GM23338 (cell line): ENCODE results near the gene DPH1. TPM values are rescaled to one million over a fixed set of nuclear protein-coding genes. Genes with fewer than 3 reads are reported as not detected.

Source experiments
- ATAC-seq: fragments of 200-7000 bp; cut with Tn5 transposase; 3 replicates; pipeline ENCODE4 v1.9.1; 2020
- DNase-seq: peaks from one replicate; pipeline ENCODE4 v3.0.0-alpha.2; 2015; ENCODE audit warnings: low spot score
- H2AFZ ChIP-seq: fragments of 200-600 bp; sonication (generic); 2 replicates; pipeline ENCODE4 v1.8.0; 2016; ENCODE audit warnings: antibody characterized with exemption, mild to moderate bottlenecking, moderate library complexity
- H3F3A ChIP-seq: fragments of 200-600 bp; sonication (generic); replicated peaks from 2 replicates; pipeline ENCODE4 v1.8.0; 2017; ENCODE audit warnings: antibody characterized with exemption, mixed run types, low read depth
- H3K27ac ChIP-seq: fragments of 200-600 bp; sonication (generic); 2 replicates; pipeline ENCODE4 v1.6.1; 2016; ENCODE audit warnings: low read depth
- H3K27me3 ChIP-seq: fragments of 200-600 bp; sonication (generic); 2 replicates; pipeline ENCODE4 v1.8.0; 2016; ENCODE audit warnings: mild to moderate bottlenecking, mixed run types, moderate library complexity; ENCODE audit not compliant: insufficient read depth
- H3K36me3 ChIP-seq: fragments of 200-600 bp; sonication (generic); 2 replicates; pipeline ENCODE4 v1.8.0; 2016; ENCODE audit warnings: mild to moderate bottlenecking; ENCODE audit not compliant: insufficient read depth
- H3K4me1 ChIP-seq: fragments of 200-600 bp; sonication (generic); 2 replicates; pipeline ENCODE4 v1.8.0; 2016; ENCODE audit warnings: mild to moderate bottlenecking, moderate library complexity; ENCODE audit not compliant: insufficient read depth
- H3K4me2 ChIP-seq: fragments of 200-600 bp; sonication (generic); 2 replicates; pipeline ENCODE4 v1.7.1; 2017; ENCODE audit warnings: mixed run types
- H3K4me3 ChIP-seq: fragments of 200-600 bp; sonication (generic); 2 replicates; pipeline ENCODE4 v1.6.1; 2016; ENCODE audit warnings: mixed run types
- H3K79me2 ChIP-seq: fragments of 200-600 bp; sonication (generic); replicated peaks from 2 replicates; pipeline ENCODE4 v1.8.0; 2017; ENCODE audit warnings: mild to moderate bottlenecking; ENCODE audit not compliant: insufficient read depth
- H3K9me2 ChIP-seq: fragments of 200-600 bp; sonication (generic); 2 replicates; pipeline ENCODE4 v1.8.0; 2017; ENCODE audit not compliant: insufficient read depth
- H4K20me1 ChIP-seq: fragments of 200-600 bp; sonication (generic); replicated peaks from 2 replicates; pipeline ENCODE4 v1.8.0; 2017; ENCODE audit warnings: mild to moderate bottlenecking; ENCODE audit not compliant: insufficient read depth
- H3K27ac Mint-ChIP-seq: 2 replicates; pipeline ENCODE4 v1.8.0; 2020; ENCODE audit warnings: inconsistent platforms, mild to moderate bottlenecking, moderate library complexity, mixed read lengths
- H3K27me3 Mint-ChIP-seq: 3 replicates; pipeline ENCODE4 v1.8.0; 2022; ENCODE audit warnings: low read depth, mild to moderate bottlenecking, moderate library complexity, mixed read lengths, inconsistent platforms; ENCODE audit not compliant: insufficient read depth, poor library complexity
- H3K36me3 Mint-ChIP-seq: 3 replicates; pipeline ENCODE4 v1.8.0; 2021; ENCODE audit warnings: low read depth, mild to moderate bottlenecking, inconsistent platforms, moderate library complexity, mixed read lengths
- H3K4me1 Mint-ChIP-seq: 3 replicates; pipeline ENCODE4 v1.8.0; 2020; ENCODE audit warnings: mild to moderate bottlenecking, inconsistent platforms, mixed read lengths
- H3K4me3 Mint-ChIP-seq: 3 replicates; pipeline ENCODE4 v1.8.0; 2021; ENCODE audit warnings: moderate library complexity, mild to moderate bottlenecking, inconsistent platforms, mixed read lengths
- H3K9me3 Mint-ChIP-seq: 3 replicates; pipeline ENCODE4 v1.8.0; 2020; ENCODE audit warnings: moderate library complexity, mild to moderate bottlenecking, inconsistent platforms, mixed read lengths
- CREB1 ChIP-seq: fragments of 250-450 bp; sonication (Bioruptor Pico); IDR thresholded peaks from 2 replicates; pipeline ENCODE4 v1.5.0; 2020; ENCODE audit warnings: low read depth, mild to moderate bottlenecking, moderate library complexity
- EZH2 ChIP-seq: fragments of 200-600 bp; sonication (generic); IDR thresholded peaks from one replicate; pipeline ENCODE4 v1.8.0; 2017; ENCODE audit warnings: antibody characterized with exemption, mild to moderate bottlenecking, low read depth; ENCODE audit not compliant: unreplicated experiment
- EZH2phosphoT487 ChIP-seq: fragments of 200-600 bp; sonication (generic); IDR thresholded peaks from one replicate; pipeline ENCODE4 v1.8.1; 2018; ENCODE audit warnings: antibody characterized with exemption; ENCODE audit not compliant: unreplicated experiment
- JUNB ChIP-seq: IDR thresholded peaks from one replicate; pipeline ENCODE4 v1.6.1; 2016; ENCODE audit warnings: antibody characterized with exemption; ENCODE audit not compliant: unreplicated experiment
- NANOG ChIP-seq: IDR thresholded peaks from 2 replicates; pipeline ENCODE4 v1.6.1; 2016; ENCODE audit warnings: antibody characterized with exemption, borderline replicate concordance
- ZNF114 ChIP-seq: fragments of 250-450 bp; sonication (Bioruptor Pico); IDR thresholded peaks from 2 replicates; pipeline ENCODE4 v1.5.0; 2020; ENCODE audit warnings: mild to moderate bottlenecking, moderate library complexity
- ZNF462 ChIP-seq: fragments of 250-450 bp; sonication (Bioruptor Pico); IDR thresholded peaks from 2 replicates; pipeline ENCODE4 v1.5.0; 2020; ENCODE audit warnings: mild to moderate bottlenecking, moderate library complexity
- polyA plus RNA-seq: library from polyadenylated mRNA; unstranded; fragments of >200 nt; fragmentation: Nextera tagmentation; extraction: Ambion mirVana; gene quantifications from 2 replicates; pipeline ENCODE4 v1.2.1, GENCODE V29; 2016
- total RNA-seq: library from RNA; depleted of rRNA; stranded (reverse); fragments of >200 nt; shearing (Covaris generic); gene quantifications from 2 replicates; pipeline ENCODE4 v1.2.3, GENCODE V29; 2014

The DPH1 gene
- total and polyA plus RNA-seq, 2 experiments from 2014 or later = 11.8 to 28.2 TPM

DNA sequence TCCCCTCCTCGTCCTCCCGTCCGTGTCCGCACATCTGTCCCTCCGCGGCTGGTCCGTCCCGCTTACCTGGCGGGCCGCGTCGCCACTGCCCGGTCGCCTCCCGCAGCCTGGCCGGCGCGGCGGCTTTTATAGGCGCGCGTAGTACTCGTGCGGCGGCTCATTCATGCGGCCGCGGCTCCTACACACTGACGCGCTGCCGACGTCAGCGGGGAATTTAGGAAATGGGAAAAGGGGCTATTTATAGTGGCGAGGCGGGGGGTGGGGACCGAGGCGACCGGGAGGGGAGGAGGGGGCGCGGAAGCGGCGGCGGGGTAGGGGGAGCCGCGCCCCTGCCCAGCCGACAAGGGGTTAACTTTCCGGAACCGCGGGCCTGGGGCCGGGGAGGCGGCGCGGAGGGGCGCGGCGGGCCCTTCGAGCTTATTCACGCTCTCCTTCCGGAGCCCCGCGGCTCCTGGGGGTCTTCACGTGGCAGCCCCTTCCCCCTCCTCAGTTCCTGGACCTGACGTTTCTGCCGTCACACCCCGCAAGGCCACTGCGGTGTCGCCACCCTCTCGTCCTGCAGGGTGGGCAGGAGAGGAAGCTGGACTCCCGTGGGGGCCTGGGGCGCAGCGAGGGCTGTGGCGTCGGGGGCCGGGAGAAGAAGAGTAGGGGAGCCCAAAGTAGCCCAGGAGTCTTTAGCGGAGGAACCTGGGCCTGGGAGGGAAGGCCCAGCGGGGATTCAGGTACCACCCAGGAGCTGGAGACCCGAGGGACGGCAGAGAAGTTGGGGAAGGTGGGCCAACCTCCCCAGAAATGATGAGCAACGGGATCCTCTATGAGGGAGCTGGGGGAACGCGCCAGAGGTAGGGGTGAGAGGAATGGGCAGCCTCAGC is 21.3 kb downstream of the DPH1 start:
- Mint-ChIP-seq H3K27ac (no peak overlapping the region), H3K27me3 (peaks cover 61% of the 10 kb centered on the region), H3K36me3 (no peaks in the 10 kb centered on the region; the same call in 2 of the 3 replicates), H3K4me3 (peak overlapping the region; percentile 55), H3K4me1 (no peaks in the 10 kb centered on the region; the same call in 2 of the 3 replicates), H3K9me3 (no peaks in the 10 kb centered on the region; the same call in 2 of the 3 replicates)
- no peaks in the 10 kb centered on the region for H3K79me2 ChIP-seq
- no peaks in the 10 kb centered on the region for H3K36me3 ChIP-seq
- peaks cover 6% of the 10 kb centered on the region; the same call in 1 of the 2 replicates for H3K4me1 ChIP-seq
- H2AFZ ChIP-seq = no peak overlapping the region
- H3K4me2 ChIP-seq = peak overlapping the region; percentile 73
- peaks cover 93% of the 10 kb centered on the region for H3K27me3 ChIP-seq
- 0 out of 3 replicates have a peak, but pooled peaks have one; percentile 1 for ATAC-seq
- H3F3A ChIP-seq = peaks cover 12% of the 10 kb centered on the region; the same call in 1 of the 2 replicates
- no peaks in the 10 kb centered on the region for H3K9me2 ChIP-seq
- DNase-seq = peak; percentile 77
- no peak overlapping the region for H3K27ac ChIP-seq
- peak overlapping the region; percentile 50 for H3K4me3 ChIP-seq
- TF ChIP-seq EZH2phosphoT487 (no peak), CREB1 (CRISPR knock-in tag) (peak; percentile 69), EZH2 (peak; percentile 81)
- H4K20me1 ChIP-seq = no peaks in the 10 kb centered on the region; the same call in 1 of the 2 replicates

DNA sequence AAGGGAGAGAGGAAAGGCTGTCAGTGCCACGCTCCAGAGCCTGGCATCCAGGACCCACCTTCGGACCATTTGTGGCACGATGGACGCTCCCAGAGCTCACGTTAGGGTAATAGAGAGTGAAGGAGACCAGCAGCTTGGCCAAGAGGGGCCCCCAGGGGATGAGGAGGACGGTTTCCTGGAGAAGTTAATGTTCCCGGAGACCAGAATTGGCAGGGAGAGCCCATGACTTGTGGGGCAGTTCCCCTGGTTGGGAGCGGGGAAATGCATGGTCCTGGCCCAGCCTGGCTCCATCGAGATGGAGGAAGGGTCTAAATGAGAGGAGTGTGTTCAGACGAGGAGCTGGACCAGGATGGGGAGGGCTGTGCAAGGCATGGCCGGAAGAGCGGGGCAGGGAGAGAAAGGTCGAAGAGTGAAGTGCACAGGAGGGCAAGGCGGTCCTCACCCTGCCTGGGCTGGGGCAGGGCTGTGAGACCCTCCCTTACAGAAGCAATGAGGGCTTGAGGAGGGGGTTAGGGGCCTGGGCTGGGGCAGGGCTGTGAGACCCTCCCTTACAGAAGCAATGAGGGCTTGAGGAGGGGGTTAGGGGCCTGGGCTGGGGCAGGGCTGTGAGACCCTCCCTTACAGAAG is 22.1 kb downstream of the DPH1 start:
- Histone ChIP-seq H3K27ac (no peak overlapping the region), H3K36me3 (no peaks in the 10 kb centered on the region), H3K4me2 (no peak overlapping the region), H3K27me3 (peaks cover 93% of the 10 kb centered on the region), H3F3A (peaks cover 12% of the 10 kb centered on the region; the same call in 1 of the 2 replicates), H3K4me1 (peaks cover 6% of the 10 kb centered on the region; the same call in 1 of the 2 replicates), H3K4me3 (no peak overlapping the region), H3K9me2 (no peaks in the 10 kb centered on the region), H3K79me2 (no peaks in the 10 kb centered on the region), H4K20me1 (no peaks in the 10 kb centered on the region; the same call in 1 of the 2 replicates), H2AFZ (no peak overlapping the region)
- ATAC-seq (no peak), DNase-seq (no peak)
- H3K27ac Mint-ChIP-seq = no peak overlapping the region
- H3K27me3 Mint-ChIP-seq = peaks cover 66% of the 10 kb centered on the region
- H3K4me1 Mint-ChIP-seq = no peaks in the 10 kb centered on the region; the same call in 2 of the 3 replicates
- H3K9me3 Mint-ChIP-seq = no peaks in the 10 kb centered on the region; the same call in 2 of the 3 replicates
- TF ChIP-seq ZNF462 (CRISPR knock-in tag) (no peak), ZNF114 (CRISPR knock-in tag) (no peak), EZH2phosphoT487 (no peak), NANOG (no peak), JUNB (no peak)
- H3K4me3 Mint-ChIP-seq = peak overlapping the region; percentile 12; the same call in 1 of the 3 replicates
- H3K36me3 Mint-ChIP-seq = no peaks in the 10 kb centered on the region; the same call in 2 of the 3 replicates
